ENCODE measurements around the gene TRIM65. TPM values are rescaled to one million over a fixed set of nuclear protein-coding genes. Genes with fewer than 3 reads are reported as not detected.
"Not testable (repeated sequence)": the region's sequence is repeated elsewhere in the genome, so short reads cannot be mapped to it uniquely, and the experiment has no call there.

Gene TRIM65
- total RNA-seq, 4 donors from 2014 or later: 16.5 to 26.1 (median 22.3) TPM

DNA sequence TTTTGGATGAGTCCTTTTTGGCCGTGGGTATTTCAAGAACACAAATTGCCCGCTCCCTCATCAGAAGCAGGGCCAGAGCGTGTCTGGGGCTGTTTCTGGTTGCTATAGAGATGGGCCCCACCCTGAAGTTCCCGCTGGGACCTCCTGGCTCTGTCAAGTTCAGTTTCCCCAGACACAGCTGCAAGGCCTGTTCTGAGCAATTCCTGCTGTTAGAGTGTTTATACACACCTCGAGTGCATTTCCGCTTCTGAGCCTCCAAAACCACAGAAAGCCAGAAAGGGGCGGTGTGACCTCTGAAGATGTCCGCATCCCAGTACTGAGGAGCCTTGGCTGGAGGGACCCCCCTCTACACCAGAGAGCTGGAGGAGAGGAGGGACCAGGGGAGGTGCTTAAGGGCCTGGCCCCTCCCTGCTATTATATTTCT is 32.3 kb downstream of the TRIM65 start:
- intact Hi-C loops (cut with DNase I; ENCODE audit: low total_unique reads) (no loop called here), in situ Hi-C loops (cut with MboI; ENCODE audit: low sequenced_read_pairs in 4 of 4) (no loop called here)
- no peak for TF ChIP-seq POLR2A (IDR thresholded peaks at IDR 0.05)
- TF ChIP-seq, protein P1, sequence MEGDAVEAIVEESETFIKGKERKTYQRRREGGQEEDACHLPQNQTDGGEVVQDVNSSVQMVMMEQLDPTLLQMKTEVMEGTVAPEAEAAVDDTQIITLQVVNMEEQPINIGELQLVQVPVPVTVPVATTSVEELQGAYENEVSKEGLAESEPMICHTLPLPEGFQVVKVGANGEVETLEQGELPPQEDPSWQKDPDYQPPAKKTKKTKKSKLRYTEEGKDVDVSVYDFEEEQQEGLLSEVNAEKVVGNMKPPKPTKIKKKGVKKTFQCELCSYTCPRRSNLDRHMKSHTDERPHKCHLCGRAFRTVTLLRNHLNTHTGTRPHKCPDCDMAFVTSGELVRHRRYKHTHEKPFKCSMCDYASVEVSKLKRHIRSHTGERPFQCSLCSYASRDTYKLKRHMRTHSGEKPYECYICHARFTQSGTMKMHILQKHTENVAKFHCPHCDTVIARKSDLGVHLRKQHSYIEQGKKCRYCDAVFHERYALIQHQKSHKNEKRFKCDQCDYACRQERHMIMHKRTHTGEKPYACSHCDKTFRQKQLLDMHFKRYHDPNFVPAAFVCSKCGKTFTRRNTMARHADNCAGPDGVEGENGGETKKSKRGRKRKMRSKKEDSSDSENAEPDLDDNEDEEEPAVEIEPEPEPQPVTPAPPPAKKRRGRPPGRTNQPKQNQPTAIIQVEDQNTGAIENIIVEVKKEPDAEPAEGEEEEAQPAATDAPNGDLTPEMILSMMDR (IDR thresholded peaks at IDR 0.05 in 4 of 5, conservative IDR thresholded peaks at IDR 0.05 in 1 of 5): no peak
- peak; percentile 52 to 67 for ATAC-seq
- Histone ChIP-seq H3K36me3 (no peaks in the 10 kb centered on the region), H3K27ac (peak overlapping the region; percentile 43 to 68 (median 60)), H3K27me3 (no peaks in the 10 kb centered on the region), H3K4me1 (peaks cover under 1 to 13% of the 10 kb centered on the region in 2 donors), H3K9me3 (no peaks in the 10 kb centered on the region), H3K4me3 (no peak overlapping the region)
- peak in 1 of 2 donors; percentile 73 for DNase-seq

DNA sequence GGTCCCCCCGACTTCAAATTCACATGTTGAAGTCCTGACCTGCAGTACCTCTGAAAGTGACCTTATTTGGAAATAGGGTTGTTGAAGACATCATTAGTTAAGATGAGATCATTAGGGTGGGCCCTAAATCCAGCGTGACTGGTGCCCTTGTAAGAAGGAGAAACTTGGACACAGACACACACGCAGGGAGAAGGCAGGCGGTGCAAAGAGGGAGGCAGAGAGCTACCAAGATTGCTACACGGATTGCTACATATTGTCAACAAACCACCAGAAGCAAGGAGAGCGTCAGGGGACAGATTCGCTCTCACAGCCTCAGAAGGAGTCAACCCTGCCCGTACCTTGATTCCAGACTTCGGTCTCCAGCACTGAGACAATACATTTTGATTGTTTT is 34.8 kb downstream of the TRIM65 start:
- no peak overlapping the region for H3K4me3 ChIP-seq
- H3K9me3 ChIP-seq: no peaks in the 10 kb centered on the region
- TF ChIP-seq, protein P1 (IDR thresholded peaks at IDR 0.05 in 4 of 5, conservative IDR thresholded peaks at IDR 0.05 in 1 of 5): no peak
- TF ChIP-seq POLR2A (IDR thresholded peaks at IDR 0.05): no peak
- ATAC-seq: peak; percentile 27 to 41
- in situ Hi-C loops (cut with MboI; ENCODE audit: low sequenced_read_pairs in 4 of 4) (no loop called here), intact Hi-C loops (cut with DNase I; ENCODE audit: low total_unique reads) (no loop called here)
- no peaks in the 10 kb centered on the region for H3K36me3 ChIP-seq
- H3K27me3 ChIP-seq: no peaks in the 10 kb centered on the region
- H3K4me1 ChIP-seq: peaks cover 0 to 8% of the 10 kb centered on the region in 2 donors
- no peak overlapping the region for H3K27ac ChIP-seq
- DNase-seq: no peak

DNA sequence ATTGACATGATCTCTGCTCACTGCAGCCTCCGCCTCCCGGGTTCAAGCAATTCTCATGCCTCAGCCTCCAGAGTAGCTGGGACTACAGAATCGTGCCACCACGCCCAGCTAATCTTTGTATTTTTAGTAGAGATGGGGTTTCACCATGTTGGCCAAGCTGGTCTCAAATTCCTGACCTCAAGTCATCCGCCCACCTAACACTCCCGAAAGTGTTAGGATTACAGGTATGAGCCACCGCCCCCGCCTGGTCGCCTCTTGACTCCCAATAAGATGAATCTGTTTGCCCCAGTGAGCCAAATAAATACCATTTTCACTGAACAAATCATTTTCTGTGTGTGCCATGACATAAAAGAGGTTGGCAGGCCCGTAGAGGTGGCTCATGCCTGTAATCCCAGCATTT is 37.4 kb downstream of the TRIM65 start:
- H3K9me3 ChIP-seq, H3K4me3 ChIP-seq, H3K36me3 ChIP-seq, H3K27me3 ChIP-seq, DNase-seq, ATAC-seq, H3K4me1 ChIP-seq: not testable (repeated sequence)
- in situ Hi-C loops (cut with MboI; ENCODE audit: low sequenced_read_pairs in 4 of 4): loop anchor here in 1 of 4 donors (5.0 kb wide), 1 partner anchor 82 kb away; a partner anchor contains a TSS
- H3K27ac ChIP-seq: peak overlapping the region; percentile 27 to 72 (median 62)
- intact Hi-C loops (cut with DNase I; ENCODE audit: low total_unique reads): loop anchor here (10.0 kb wide), 1 partner anchor 385 kb away; the partner anchor contains the start of gene RNF157

DNA sequence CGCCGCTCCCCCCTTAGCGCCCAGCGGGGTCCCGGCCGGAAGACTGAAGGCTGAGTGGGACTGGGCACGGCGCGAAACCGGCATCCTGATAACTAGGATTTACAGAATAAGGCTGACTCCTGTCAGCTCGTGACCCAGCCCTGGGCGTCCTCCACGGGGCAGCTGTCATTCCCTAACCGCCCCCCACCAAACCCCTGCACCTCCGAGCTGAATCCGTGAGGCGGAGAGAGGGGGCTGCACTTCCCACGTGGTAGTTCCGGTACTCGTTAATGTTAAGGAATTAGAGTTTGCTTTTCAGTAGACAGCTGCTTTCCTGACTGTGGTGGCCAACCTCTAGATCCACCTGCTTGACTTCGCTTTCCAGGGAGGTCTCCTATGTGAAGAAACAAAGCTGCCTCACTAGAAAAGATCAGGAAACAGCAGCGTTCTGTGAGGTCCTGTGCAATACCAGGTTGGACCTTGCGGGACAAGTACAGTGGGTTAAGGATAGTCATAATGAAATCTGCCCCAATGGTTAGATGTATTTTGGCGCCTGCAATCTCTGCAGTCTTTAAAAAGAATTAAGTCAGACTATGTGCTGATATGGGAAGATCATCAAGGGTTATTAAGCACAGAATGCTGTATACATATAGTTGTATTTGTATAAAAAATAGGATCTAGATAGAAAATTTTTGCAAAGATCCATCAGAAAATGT is 40.5 kb downstream of the TRIM65 start:
- in situ Hi-C loops (cut with MboI; ENCODE audit: low sequenced_read_pairs in 4 of 4): loop anchor here in 1 of 4 donors (5.0 kb wide), 1 partner anchor 79 kb away; a partner anchor contains a TSS
- intact Hi-C loops (cut with DNase I; ENCODE audit: low total_unique reads): loop anchor here (1.0 to 10.0 kb wide), 3 partner anchors 21 to 389 kb away; partner anchors contain the start of genes RNF157 and TRIM65
- no peak for TF ChIP-seq POLR2A (IDR thresholded peaks at IDR 0.05)
- TF ChIP-seq, protein P1 (IDR thresholded peaks at IDR 0.05 in 4 of 5, conservative IDR thresholded peaks at IDR 0.05 in 1 of 5): no peak
- Histone ChIP-seq H3K27ac (peak overlapping the region; percentile 90 to 99 (median 96)), H3K4me3 (peak overlapping the region; percentile 54 to 85 (median 78)), H3K36me3 (peaks cover 0 to 8% of the 10 kb centered on the region in 2 donors), H3K27me3 (no peaks in the 10 kb centered on the region), H3K4me1 (peaks cover 33% of the 10 kb centered on the region in 2 donors), H3K9me3 (no peaks in the 10 kb centered on the region)
- no peak for DNase-seq
- ATAC-seq: peak in 1 of 2 donors; percentile 10
